Cardiac fibroblast (primary cell): ENCODE data around the gene TMOD4.

ENCODE experiments used
- DNase-seq, 2 donors: peaks; one replicate each; pipeline versions ENCODE4 v3.0.0 to v3.0.0-alpha.2; 2010; ENCODE audit warnings: low read depth in 2 of 2
- H3K4me3 ChIP-seq, 2 donors: replicated peaks in 1 of 2; 1 replicate in 1 of 2; 2 replicates in 1 of 2; pipeline ENCODE4 v1.5.1; 2011; ENCODE audit warnings: low read depth in 2 of 2, low read length in 2 of 2, mild to moderate bottlenecking in 2 of 2, moderate library complexity in 1 of 2
- CTCF ChIP-seq: IDR thresholded peaks from one replicate; pipeline ENCODE4 v1.5.1; 2011; ENCODE audit warnings: low read depth, mild to moderate bottlenecking, low read length, inconsistent platforms

The TMOD4 gene

GRCh38 chr1:151147132-151147503, 28.7 kb downstream of the TMOD4 start:
- peak; percentile 54 to 57 for DNase-seq
- TF ChIP-seq CTCF = no peak
- H3K4me3 ChIP-seq = peak overlapping the region; percentile 44 to 73

- no peak for TF ChIP-seq CTCF
- H3K4me3 ChIP-seq = peak within 1 kb of the TSS; percentile 66 to 73
- DNase-seq = peak; percentile 88 to 93
Measured at GRCh38 chr1:151146412-151147131, 29.2 kb downstream of the TMOD4 start, which contains the start of gene SEMA6C. Gene SEMA6C, minus strand, starts transcription at chr1:151146631. Its CDS starts 4,010 bp downstream, at chr1:151142621.

- peak overlapping the region; percentile 66 to 73 for H3K4me3 ChIP-seq
- DNase-seq = no peak
- TF ChIP-seq CTCF = no peak
Measured at GRCh38 chr1:151146072-151146411, 29.7 kb downstream of the TMOD4 start.

DNA sequence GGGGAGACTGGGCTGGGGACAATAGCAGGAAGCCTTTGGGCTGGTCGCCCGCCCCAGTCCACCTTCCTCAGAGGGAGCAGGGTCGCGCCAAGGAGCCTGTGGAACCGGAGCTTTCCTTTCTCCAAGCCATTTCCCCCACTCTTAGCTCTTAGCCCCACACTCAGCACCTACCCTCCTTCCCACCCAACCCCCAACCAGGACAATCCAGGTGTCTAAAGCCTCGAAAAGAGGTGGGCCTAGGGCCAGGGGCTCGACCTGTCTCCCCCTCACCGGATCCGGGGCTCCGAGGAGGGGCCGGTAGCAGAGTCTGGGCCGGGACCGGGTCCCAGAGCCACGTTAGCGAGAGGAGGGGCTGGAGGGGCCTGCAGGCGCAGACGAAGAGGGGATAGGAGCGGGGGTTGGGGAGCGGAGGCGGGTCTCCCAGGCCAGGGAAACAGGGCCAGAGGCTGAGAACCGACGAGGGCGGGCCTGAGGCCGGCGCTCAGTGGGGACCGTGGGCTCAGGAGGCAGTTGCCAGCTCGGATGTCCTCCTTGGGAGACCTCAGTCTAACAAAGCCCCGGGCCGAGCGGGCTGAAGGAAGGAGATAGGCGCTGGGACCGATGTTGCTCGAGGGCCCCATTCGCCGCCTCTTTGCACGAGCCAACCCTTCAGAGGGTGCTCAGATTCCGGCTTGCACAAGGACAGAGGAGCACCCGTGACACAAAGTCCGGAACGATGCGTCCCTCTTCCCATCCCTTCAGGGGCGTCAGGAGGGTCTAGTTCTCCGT, 30.3 kb downstream of the TMOD4 start:
- peak overlapping the region; percentile 66 to 73 for H3K4me3 ChIP-seq
- peak; percentile 14 for DNase-seq
- no peak for TF ChIP-seq CTCF

GRCh38 chr1:151144474-151145303, 31.1 kb downstream of the TMOD4 start:
- H3K4me3 ChIP-seq = peak overlapping the region in 1 of 2 donors; percentile 66
- no peak for TF ChIP-seq CTCF
- peak in 1 of 2 donors; percentile 24 for DNase-seq

DNA sequence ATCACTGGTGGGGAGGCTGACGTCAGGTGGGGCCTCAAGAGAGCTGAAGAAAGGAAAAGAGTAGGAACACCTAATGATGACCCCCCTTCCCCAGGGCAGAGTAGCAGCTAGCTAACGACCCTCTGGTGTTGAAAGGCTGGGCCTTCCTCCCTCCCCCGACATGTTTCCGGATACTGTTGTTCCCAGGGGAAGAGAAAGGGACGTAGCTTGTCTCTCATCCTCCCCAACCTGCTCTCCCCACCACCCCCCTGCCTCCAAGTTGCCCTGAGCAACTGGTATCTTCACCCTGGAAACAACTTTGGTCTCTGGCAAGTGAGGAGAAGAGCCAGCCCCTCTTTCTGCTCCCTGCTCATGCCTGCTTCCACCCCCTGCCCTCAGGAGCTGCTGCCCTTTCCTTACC, 31.8 kb downstream of the TMOD4 start:
- no peak overlapping the region for H3K4me3 ChIP-seq
- DNase-seq = no peak
- TF ChIP-seq CTCF = no peak
